Subcutaneous adipose tissue (tissue), 4 donors: ENCODE results near the gene CNOT10. TPM values are rescaled to one million over a fixed set of nuclear protein-coding genes. Genes with fewer than 3 reads are reported as not detected.

ENCODE experiments used
- CTCF ChIP-seq: fragments of 450-650 bp; IDR thresholded peaks from one replicate; pipeline ENCODE4 v1.5.1; 2016; ENCODE audit warnings: low read depth, mild to moderate bottlenecking, control low read depth, antibody characterized with exemption, moderate library complexity
- total RNA-seq, 4 donors: library from RNA; depleted of rRNA; stranded (reverse); fragments of >200 nt; gene quantifications; one replicate each; pipeline ENCODE4 v1.1.0, GENCODE V29; 2016

CNOT10 gene
- total RNA-seq, 4 donors from 2014 or later, result 16.3 to 22.6 (median 19.3) TPM

- no peak for TF ChIP-seq CTCF
Observed at GRCh38 chr3:32712506-32713055, 27.6 kb downstream of the CNOT10 start.

GRCh38 chr3:32713181-32713580 is 28.2 kb downstream of the CNOT10 start:
- TF ChIP-seq CTCF, result no peak

- TF ChIP-seq CTCF, result no peak
Observed at GRCh38 chr3:32719335-32719734, 34.3 kb downstream of the CNOT10 start.

GRCh38 chr3:32719931-32720330 is 34.9 kb downstream of the CNOT10 start:
- no peak for TF ChIP-seq CTCF

DNA sequence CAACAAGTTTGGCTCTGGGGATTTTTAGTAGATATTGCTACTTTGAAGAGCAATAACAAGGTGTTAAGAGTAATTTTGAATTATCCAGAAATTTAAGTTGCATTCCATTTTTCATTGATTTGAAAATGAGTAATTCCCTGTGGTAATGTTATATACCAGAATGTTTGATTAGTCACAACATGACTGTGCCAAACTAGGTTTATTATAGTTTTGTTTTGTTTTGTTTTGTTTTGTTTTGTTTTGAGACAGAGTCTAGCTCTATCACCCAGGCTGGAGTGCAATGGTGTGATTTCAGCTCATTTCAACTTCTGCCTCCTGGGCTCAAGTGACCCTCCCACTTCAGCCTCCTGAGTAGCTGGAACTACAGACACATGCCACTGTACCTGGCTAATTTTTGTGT is 40.7 kb downstream of the CNOT10 start:
- no peak for TF ChIP-seq CTCF

DNA sequence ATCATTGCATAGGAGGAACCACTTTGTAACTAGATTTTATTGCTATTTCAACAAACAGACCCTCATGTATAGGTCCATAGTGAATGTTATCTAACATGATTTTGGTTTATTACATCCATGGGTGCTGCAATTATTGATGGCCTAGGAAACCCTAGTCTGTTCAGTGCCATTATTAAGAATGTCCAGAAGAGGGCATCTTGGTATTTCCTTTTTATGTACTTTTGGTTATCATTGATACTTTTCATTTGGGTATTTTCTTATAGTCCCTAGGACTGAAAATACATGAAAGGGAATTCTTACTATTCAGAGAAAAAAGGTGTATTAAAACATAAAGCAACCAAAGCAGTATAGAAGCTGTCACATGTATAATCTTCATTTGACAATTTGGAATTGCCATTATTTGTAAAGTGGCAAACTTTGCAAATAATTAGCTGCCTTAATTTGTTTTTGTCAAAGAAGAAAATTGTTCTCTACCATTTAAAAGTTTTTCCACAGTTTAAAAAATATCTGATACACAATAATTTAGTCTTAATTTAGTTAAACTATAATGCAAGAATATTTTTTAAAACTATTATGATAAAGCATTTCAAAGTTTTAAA is 48.7 kb downstream of the CNOT10 start:
- TF ChIP-seq CTCF, result no peak

GRCh38 chr3:32734756-32735155 is 49.8 kb downstream of the CNOT10 start:
- no peak for TF ChIP-seq CTCF
